HCT116 (cell line): ENCODE measurements around the gene APBB2. TPM values are rescaled to one million over a fixed set of nuclear protein-coding genes. Genes with fewer than 3 reads are reported as not detected.

ENCODE experiments used
- ATAC-seq: fragments of 200-7000 bp; cut with Tn5 transposase; 2 replicates; pipeline ENCODE4 v1.9.1; 2020; ENCODE audit warnings: mild to moderate bottlenecking, moderate library complexity
- BruUV-seq: library from RNA; stranded (reverse); fragments of 400-500 nt; replicated peaks from 2 replicates; lab custom pipeline; 2021; lab: Mats Ljungman, UMichigan
- CTCF ChIA-PET: fragments of 300-600 bp; sonication (Branson Sonifier 250); formaldehyde crosslinking; loops from one replicate; lab custom pipeline; 2021; ENCODE audit warnings: antibody characterized with exemption; lab: Charles Lee
- POLR2A ChIA-PET: fragments of 300-600, 350-600 bp; sonication (Branson Sonifier 250); formaldehyde crosslinking; loops from one replicate; lab custom pipeline; 2021; ENCODE audit warnings: antibody characterized with exemption; lab: Charles Lee
- RAD21 ChIA-PET, 2 experiments: fragments of 300-600 bp; sonication (Branson Sonifier 250); formaldehyde crosslinking; loops; one replicate each; lab custom pipeline; 2023; ENCODE audit warnings: low total read pairs in 2 of 2; ENCODE audit not compliant: uncharacterized antibody in 2 of 2, unreplicated experiment in 2 of 2, low non-redundant PET in 1 of 2; lab: Charles Lee
- DNase-seq: peaks from one replicate; pipeline ENCODE4 v3.0.0-alpha.2; 2010; ENCODE audit warnings: low read depth, low spot score
- H2AFZ ChIP-seq: fragments of 200-600 bp; shearing (Covaris generic), sonication (generic); 2 replicates; pipeline ENCODE4 v1.6.1; 2017; ENCODE audit warnings: low read depth, mixed run types, mixed read lengths, antibody characterized with exemption, low read length; ENCODE audit not compliant: poor library complexity, severe bottlenecking
- H3K27ac ChIP-seq: 2 replicates; pipeline ENCODE4 v1.5.1; 2012; ENCODE audit warnings: low read depth, low read length
- H3K27me3 ChIP-seq: fragments of 200-600 bp; sonication (generic); 2 replicates; pipeline ENCODE4 v1.6.1; 2016; ENCODE audit warnings: mixed run types, low read length, mixed read lengths; ENCODE audit not compliant: insufficient read depth
- H3K36me3 ChIP-seq, 2 experiments: fragments of 200-500 bp in 1 of 2; fragments of 200-600 bp in 1 of 2; sonication (Bioruptor generic) in 1 of 2; sonication (generic) in 1 of 2; 2 replicates each; pipeline versions ENCODE4 v1.5.1 to v1.6.1; 2014 to 2016; ENCODE audit warnings: low read length in 2 of 2, inconsistent platforms in 1 of 2, mixed read lengths in 1 of 2, mixed run types in 1 of 2; ENCODE audit not compliant: insufficient read depth in 2 of 2, control insufficient read depth in 1 of 2
- H3K4me1 ChIP-seq, 2 experiments: fragments of 200-600 bp in 1 of 2; sonication (generic) in 1 of 2; 2 replicates each; pipeline versions ENCODE4 v1.5.1 to v1.6.1; 2012 to 2017; ENCODE audit warnings: low read length in 2 of 2, inconsistent platforms in 1 of 2, mild to moderate bottlenecking in 1 of 2, mixed read lengths in 1 of 2, mixed run types in 1 of 2, moderate library complexity in 1 of 2; ENCODE audit not compliant: insufficient read depth in 2 of 2, control insufficient read depth in 1 of 2
- H3K4me2 ChIP-seq: fragments of 200-600 bp; sonication (generic); 2 replicates; pipeline ENCODE4 v1.6.1; 2017; ENCODE audit warnings: mixed run types, low read length, mixed read lengths
- H3K4me3 ChIP-seq, 2 experiments: fragments of 200-600 bp in 1 of 2; sonication (generic) in 1 of 2; replicated peaks in 1 of 2; 2 replicates each; pipeline ENCODE4 v1.5.1; 2011 to 2016; ENCODE audit warnings: low read length in 2 of 2, control low read depth in 1 of 2, low read depth in 1 of 2, mild to moderate bottlenecking in 1 of 2, mixed read lengths in 1 of 2, mixed run types in 1 of 2
- H3K79me2 ChIP-seq: fragments of 200-600 bp; sonication (generic); 2 replicates; pipeline ENCODE4 v1.6.1; 2017; ENCODE audit warnings: mild to moderate bottlenecking, mixed run types, low read length, moderate library complexity, mixed read lengths; ENCODE audit not compliant: insufficient read depth
- H3K9ac ChIP-seq: fragments of 200-600 bp; sonication (generic); 2 replicates; pipeline ENCODE4 v1.6.1; 2016; ENCODE audit warnings: low read length, mixed read lengths
- H3K9me2 ChIP-seq: fragments of 200-600 bp; sonication (generic), shearing (Covaris generic); 2 replicates; pipeline ENCODE4 v1.6.1; 2017; ENCODE audit warnings: mixed run types, mild to moderate bottlenecking, moderate library complexity; ENCODE audit not compliant: insufficient read depth
- H3K9me3 ChIP-seq, 2 experiments: fragments of 200-500 bp in 1 of 2; fragments of 200-600 bp in 1 of 2; sonication (Bioruptor generic) in 1 of 2; sonication (generic) in 1 of 2; 2 replicates each; pipeline ENCODE4 v1.6.1; 2014 to 2017; ENCODE audit warnings: low read length in 2 of 2, mixed read lengths in 2 of 2, inconsistent platforms in 1 of 2, low read depth in 1 of 2, mild to moderate bottlenecking in 1 of 2, mixed run types in 1 of 2, moderate library complexity in 1 of 2; ENCODE audit not compliant: control insufficient read depth in 1 of 2, insufficient read depth in 1 of 2
- H4K20me1 ChIP-seq: fragments of 200-600 bp; sonication (generic), shearing (Covaris generic); 2 replicates; pipeline ENCODE4 v1.6.1; 2017; ENCODE audit warnings: mixed run types, mild to moderate bottlenecking, moderate library complexity; ENCODE audit not compliant: insufficient read depth
- CTCF ChIP-seq, 3 experiments: fragments of 200-600 bp in 1 of 3; sonication (generic) in 1 of 3; IDR thresholded peaks in 2 of 3; conservative IDR thresholded peaks in 1 of 3; 2 replicates each; pipeline ENCODE4 v1.5.1; 2012 to 2017; ENCODE audit warnings: low read depth in 2 of 3, low read length in 2 of 3, antibody characterized with exemption in 1 of 3, borderline replicate concordance in 1 of 3, control low read depth in 1 of 3, mild to moderate bottlenecking in 1 of 3, mixed read lengths in 1 of 3, mixed run types in 1 of 3, moderate library complexity in 1 of 3; ENCODE audit not compliant: insufficient read depth in 1 of 3
- EGR1 ChIP-seq: IDR thresholded peaks from 2 replicates; pipeline ENCODE4 v1.6.1; 2012; ENCODE audit warnings: low read depth
- POLR2AphosphoS5 ChIP-seq: IDR thresholded peaks from 2 replicates; pipeline ENCODE4 v1.6.1; 2011; ENCODE audit warnings: mild to moderate bottlenecking, low read depth, low read length, moderate library complexity
- RAD21 ChIP-seq: IDR thresholded peaks from 2 replicates; pipeline ENCODE4 v1.6.1; 2012; ENCODE audit warnings: low read depth, mild to moderate bottlenecking
- SIN3A ChIP-seq: IDR thresholded peaks from 2 replicates; pipeline ENCODE4 v1.6.1; 2012; ENCODE audit warnings: low read depth
- TCF7L2 ChIP-seq: IDR thresholded peaks from 2 replicates; pipeline ENCODE4 v1.7.0; 2011; ENCODE audit warnings: borderline replicate concordance, inconsistent platforms; ENCODE audit not compliant: insufficient read depth, insufficient read length; ENCODE audit errors: extremely low read depth
- ZFX ChIP-seq: fragments of 450-650 bp; IDR thresholded peaks from 2 replicates; pipeline ENCODE4 v1.6.1; 2017
- intact Hi-C: fragments of 100-400 bp; cut with micrococcal nuclease; formaldehyde crosslinking; loops from 2 replicates; pipeline ENCODE4 v1.10.0; 2022
- total RNA-seq: library from RNA; stranded (reverse); gene quantifications from one replicate; pipeline ENCODE4 v1.2.1, GENCODE V29; 2021; ENCODE audit not compliant: unreplicated experiment

APBB2 gene
- total RNA-seq, 1 experiment from 2014 or later = 72.5 TPM

GRCh38 chr4:41044165-41044564 is 170.2 kb downstream of the APBB2 start:
- ChIA-PET POLR2A (no interaction called here), RAD21 (no interaction called here), CTCF (no interaction called here)
- no peak for ATAC-seq
- Histone ChIP-seq H3K9me3 (no peaks in the 10 kb centered on the region; a peak in 2 of 4 replicates), H3K4me1 (no peaks in the 10 kb centered on the region), H3K79me2 (peaks cover 35% of the 10 kb centered on the region), H4K20me1 (no peaks in the 10 kb centered on the region), H3K4me2 (no peak overlapping the region), H3K4me3 (no peak overlapping the region), H3K27ac (no peak overlapping the region), H2AFZ (no peak overlapping the region), H3K9me2 (no peaks in the 10 kb centered on the region), H3K9ac (no peak overlapping the region), H3K36me3 (peaks cover 0 to 5% of the 10 kb centered on the region in 2 experiments; a peak in 1 of 4 replicates), H3K27me3 (no peaks in the 10 kb centered on the region)
- intact Hi-C loops = no loop called here
- BruUV-seq = no TSS peak
- DNase-seq = peak; percentile 16
- no peak for TF ChIP-seq POLR2AphosphoS5
- TF ChIP-seq RAD21 = peak; percentile 8; the same call in 1 of the 2 replicates
- peak in 2 of 3 experiments; percentile 27 to 42; a peak in 3 of 6 replicates for TF ChIP-seq CTCF (IDR thresholded peaks at IDR 0.05 in 2 of 3, conservative IDR thresholded peaks at IDR 0.05 in 1 of 3; ENCODE audit: borderline replicate concordance in 1 of 3, insufficient read depth in 1 of 3, low read depth in 2 of 3, low read length in 2 of 3)

GRCh38 chr4:41043465-41043864 is 170.9 kb downstream of the APBB2 start:
- POLR2A ChIA-PET = no interaction called here
- DNase-seq = no peak
- Histone ChIP-seq H3K36me3 (peaks cover 0 to 5% of the 10 kb centered on the region in 2 experiments; a peak in 1 of 4 replicates), H2AFZ (no peak overlapping the region)
- TF ChIP-seq SIN3A (no peak), ZFX (no peak), TCF7L2 (no peak), EGR1 (no peak)
- TF ChIP-seq, all 23 proteins: peak for 0
- H3K4me2 ChIP-seq = no peak overlapping the region
- RAD21 ChIA-PET = no interaction called here
- H3K79me2 ChIP-seq = peaks cover 35% of the 10 kb centered on the region
- H3K27ac ChIP-seq = no peak overlapping the region
- no peak overlapping the region for H3K4me3 ChIP-seq
- no peaks in the 10 kb centered on the region for H3K4me1 ChIP-seq
- H3K9ac ChIP-seq = no peak overlapping the region
- CTCF ChIA-PET = no interaction called here
- ATAC-seq = no peak
- BruUV-seq = no TSS peak
- no peaks in the 10 kb centered on the region for H3K9me2 ChIP-seq
- no peaks in the 10 kb centered on the region for H4K20me1 ChIP-seq
- intact Hi-C loops = no loop called here
- H3K9me3 ChIP-seq = no peaks in the 10 kb centered on the region; a peak in 2 of 4 replicates
- no peaks in the 10 kb centered on the region for H3K27me3 ChIP-seq
